GOT3 (cell line): Measurements from ENCODE around the gene TOR2A.

Experiments
- DNase-seq: peaks from one replicate; lab custom pipeline; 2025; ENCODE audit warnings: mixed read lengths; lab: John Stamatoyannopoulos, UW

The TOR2A gene

DNA sequence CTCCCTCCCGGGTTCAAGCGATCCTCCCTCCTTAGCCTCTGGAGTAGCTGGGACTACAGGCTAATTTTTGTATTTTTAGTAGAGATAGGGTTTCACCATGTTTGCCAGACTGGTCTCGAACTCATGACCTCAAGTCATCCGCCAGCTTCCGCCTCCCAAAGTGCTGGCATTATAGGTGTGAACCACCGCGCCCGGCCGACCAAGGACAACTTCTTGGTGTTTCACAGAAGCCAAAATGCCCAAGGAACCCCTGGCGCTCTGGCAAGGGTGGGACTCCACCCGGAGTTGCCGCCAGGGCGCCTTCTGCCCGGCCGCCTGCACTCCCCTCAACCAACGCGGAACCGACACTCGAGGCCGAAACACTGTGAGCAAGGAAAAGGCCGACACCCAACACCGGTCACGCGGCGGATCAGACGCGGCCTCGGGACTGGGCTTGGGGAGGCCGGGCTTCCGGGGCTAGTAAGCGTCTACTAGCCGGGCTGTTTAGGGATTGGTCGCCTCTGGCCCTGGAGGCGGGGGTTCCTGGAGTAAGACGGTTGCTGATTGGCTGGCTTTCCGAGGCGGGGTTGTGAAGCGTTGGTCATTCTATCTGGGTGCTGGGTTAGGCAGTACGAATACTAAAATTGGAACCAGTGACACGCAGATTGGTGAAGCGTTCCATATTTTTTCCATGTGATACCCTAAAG lies 36.0 kb downstream of the TOR2A start:
- no peak for DNase-seq

DNA sequence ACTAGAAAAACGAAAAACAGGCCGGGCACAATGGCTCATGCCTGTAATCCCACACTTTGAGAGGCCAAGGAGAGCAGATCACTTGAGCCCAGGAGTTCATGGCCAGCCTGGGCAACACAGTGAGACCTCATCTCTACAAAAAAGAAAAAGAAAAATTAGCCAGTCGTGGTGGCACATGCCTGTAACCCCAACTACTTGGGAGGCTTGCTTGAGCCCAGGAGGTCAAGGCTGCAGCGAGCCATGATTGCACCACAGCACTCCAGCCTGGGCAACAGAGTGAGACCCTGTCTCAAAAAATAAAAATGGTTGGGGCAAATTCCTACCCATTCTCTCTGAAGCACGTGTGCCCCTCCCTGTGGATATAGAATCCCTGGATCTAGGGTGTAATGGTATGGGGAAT lies 36.7 kb downstream of the TOR2A start:
- DNase-seq: no peak

DNA sequence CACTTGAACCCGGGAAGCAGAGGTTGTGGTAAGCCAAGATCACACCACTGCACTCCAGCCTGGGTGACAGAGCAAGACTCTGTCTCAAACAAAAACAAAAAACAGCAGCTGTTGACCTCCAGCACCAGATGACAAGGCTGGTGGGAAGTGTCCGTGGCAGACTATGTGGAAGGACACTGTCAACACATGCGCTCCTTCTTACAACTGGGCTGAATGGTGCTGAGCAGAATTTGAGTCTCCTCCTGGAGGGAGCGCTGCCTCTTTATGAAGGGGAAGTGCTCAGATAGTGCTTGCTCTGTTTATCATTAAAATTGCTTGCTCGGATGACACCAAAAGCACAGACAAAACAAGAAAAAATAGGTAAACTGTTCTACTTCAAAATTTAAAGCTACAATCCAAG lies 37.5 kb downstream of the TOR2A start:
- no peak for DNase-seq

DNA sequence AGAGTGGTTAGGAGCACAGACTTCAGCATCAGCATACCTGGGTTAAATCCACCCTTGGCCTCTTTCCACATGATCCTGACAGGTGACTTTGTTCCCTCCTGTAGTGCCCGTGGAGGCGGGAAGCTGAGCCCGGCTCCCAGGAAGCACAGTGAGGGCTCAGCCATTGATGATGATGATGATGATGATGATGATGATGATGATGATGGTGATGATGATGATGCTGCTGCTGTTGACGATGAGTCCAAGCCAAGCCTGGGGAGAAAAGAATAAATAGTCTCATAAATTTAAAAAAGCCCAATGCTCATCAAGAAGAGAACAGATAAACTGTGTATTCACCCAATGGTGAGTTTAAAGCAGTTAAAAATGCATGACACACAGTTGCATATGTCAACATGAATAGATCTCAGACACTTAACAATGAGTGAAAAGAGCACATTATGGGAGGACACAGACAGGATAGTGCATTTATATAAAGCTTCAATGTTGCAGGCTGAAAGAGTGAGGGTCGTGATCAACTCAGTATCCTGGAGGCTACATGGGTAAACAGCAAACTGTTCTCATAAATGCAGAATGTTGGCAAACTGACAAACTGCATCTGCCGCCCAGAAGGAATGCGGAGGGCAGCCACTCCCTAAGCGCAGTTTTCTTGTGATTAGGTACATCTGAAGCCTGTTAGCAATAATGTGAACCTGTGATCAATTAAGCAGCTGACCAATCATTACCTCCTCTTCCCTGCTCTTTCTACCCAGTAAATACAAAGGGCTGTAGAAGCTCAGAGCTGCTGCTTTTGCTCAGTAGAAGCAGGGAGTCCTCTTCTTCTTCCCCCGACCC lies 40.0 kb downstream of the TOR2A start:
- DNase-seq: no peak

DNA sequence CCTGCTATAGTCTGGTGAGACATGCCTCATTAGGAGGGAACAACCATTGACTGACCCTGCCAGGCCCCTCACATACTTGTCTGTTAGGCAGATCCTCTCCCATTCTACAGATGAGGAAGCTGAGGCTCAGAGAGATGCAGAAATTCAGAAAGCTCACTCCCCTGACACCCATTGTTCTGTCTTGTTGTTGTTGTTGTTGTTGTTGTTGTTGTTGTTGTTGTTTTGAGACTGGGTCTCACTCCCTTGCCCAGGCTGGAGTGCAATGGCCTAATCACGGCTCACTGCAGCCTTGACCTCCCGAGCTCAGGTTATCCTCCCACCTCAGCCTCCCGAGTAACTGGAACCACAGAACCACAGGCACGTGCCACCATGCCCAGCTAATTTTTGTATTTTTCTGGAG lies 41.4 kb downstream of the TOR2A start:
- no peak for DNase-seq

DNA sequence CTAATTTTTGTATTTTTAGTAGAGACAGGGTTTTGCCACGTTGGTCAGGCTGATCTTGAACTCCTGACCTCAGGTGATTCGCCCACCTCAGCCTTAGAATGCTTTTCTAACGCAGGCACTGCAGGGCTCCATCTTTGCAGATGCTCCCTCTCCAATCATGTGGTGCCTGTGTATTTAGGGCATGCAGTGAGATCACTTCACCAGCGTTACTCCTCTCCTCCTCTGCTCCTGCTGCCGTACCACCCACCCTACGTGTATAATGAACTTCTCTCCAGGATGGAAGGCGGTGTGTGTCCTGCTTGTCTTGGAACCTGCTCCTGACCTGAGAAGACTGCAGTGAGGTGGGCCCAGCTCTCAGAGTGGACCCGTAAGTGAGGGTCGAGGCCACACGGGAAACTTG lies 42.0 kb downstream of the TOR2A start:
- no peak for DNase-seq

DNA sequence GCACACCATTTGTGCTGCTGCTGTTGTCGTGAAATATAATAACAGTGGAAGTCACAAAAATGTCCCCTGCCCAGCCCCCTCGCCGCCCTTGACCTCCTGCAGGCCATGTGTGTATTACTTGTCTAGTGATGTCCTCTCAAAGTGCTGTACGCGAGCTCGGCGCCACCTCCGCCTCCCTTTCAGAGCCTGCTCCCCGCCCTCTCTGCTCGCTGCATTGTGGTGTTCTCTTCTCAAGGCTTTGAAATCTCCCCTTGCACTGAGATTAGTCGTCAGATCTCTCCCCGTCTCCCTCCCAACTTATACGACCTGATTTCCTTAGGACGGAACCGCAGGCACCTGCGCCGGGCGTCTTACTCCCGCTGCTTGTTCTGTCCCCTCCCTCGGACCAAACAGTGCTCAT lies 43.0 kb downstream of the TOR2A start:
- DNase-seq: no peak

DNA sequence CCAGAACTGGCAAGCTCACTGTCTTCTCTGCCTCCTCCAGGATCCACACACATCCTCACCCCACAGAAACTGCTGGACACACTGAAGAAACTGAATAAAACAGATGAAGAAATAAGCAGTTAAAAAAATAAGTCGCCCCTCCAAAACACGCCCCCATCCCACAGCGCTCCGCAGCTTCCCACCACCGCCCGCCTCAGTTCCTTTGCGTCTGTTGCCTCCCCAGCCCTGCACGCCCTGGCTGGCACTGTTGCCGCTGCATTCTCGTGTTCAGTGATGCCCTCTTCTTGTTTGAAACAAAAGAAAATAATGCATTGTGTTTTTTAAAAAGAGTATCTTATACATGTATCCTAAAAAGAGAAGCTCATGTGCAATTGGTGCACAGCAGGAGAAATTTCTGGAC lies 44.4 kb downstream of the TOR2A start:
- DNase-seq: no peak

DNA sequence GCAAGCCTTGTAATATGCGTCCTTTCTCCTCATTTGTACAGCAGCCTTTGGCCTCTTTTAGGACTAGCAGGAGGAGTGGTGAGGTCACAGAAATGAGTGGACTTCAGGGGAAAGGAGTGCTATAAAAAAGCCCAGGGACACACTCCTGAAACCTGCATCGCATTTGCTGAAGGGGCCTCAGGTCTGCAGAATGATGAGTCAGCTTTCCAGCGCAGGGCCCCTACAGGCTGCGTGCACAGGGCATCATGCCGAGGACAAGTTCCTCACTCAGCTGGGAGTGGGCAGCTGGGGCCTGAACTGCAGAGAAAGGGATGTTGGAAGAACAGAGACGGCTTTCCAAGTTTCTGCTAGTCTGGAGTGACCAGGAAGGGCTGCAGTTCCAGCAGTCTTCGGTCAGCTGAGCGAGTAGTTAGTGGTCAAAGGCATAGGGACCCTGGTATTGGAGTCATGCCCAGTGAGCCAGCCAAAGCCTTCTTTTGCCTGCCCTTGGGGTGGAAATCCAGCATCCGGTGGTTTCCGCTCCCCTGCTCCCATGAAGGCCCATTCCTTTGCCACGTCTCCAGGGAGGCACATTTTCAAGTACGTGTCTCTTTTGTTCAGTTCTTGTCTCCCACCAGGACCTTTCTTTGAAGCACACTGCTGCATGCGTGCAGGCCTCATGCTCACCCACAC lies 45.6 kb downstream of the TOR2A start:
- DNase-seq: no peak

DNA sequence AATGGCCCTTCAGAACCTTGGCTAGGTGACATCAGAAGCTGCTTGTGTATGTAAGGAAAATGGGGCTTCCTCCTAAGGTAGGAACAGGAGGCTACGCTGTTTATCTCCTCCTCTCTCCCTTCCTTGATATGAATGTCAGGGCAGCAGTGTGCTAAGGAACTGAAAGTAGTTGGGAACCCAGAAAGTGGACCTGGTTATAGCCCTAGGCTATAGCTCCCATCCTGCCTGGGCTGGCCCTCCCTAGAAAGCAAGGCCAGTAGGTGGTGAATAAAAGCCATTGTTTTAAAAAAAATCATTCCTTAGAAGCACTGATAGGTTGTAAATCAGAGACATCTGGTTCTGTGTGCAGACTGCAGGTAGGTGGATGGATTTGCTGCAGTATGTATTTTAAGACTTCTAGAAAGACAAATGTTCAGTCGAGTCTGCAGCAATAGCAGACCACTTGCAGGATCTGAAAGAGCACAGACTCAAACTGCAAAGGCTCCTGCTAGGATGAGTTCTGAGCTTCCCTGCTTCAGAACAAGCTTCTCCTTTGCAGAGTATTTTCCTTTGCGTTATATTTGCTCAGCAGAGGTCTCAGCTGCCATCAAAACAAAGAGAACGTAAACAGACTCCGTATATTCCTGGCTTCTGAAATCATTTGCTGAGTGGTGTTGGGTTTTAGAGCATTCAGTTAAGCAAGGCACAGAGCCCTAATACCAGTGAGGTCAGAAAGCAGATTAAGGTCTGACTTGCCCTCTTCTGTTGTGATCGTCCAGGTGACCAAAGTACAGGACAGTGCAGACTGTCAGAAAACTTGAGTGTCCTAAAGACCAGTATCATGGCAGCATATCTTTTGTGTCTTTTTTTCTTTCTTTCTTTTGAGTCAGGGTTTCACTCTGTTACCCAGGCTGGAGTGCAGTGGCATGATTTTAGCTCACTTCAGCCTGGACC lies 48.4 kb downstream of the TOR2A start:
- no peak for DNase-seq

DNA sequence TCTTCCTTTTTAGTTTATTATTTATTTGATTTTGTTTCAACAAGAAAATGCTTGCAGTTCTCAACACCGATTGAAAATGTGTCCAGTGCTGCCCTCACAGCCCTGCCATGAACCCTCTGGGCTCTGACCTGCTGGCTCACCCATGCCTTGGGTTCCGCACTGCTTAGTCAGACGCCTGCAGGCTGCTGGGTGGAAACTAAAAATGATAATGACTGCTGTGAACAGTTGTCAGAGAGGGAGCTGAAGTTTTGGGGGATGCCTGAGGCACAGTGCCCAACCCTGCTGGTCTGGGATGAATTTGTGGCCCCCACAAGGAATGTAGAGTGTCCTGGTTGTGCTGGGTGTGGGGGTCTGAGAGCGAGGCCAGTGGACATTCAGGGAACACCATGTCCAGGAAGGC lies 50.5 kb downstream of the TOR2A start:
- no peak for DNase-seq

DNA sequence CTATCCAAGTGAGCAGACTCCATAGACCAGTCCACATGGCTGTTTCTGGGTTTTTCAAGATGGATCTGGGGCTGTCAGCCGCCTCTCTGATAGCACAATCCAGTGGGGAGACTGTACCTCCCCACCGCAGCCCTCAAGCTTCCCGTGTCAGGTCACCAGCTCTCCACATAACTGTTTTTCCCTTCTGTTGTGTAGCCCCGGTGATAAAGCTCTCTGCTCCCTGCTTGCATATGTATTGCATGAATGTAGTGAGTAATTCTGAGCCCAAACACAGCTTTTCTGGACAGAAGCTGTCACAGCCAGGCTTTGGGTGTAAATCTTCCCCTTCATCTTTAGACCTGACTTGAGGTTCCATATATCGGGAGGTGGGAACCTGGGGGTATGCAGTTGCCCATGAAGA lies 51.4 kb downstream of the TOR2A start:
- DNase-seq: no peak

DNA sequence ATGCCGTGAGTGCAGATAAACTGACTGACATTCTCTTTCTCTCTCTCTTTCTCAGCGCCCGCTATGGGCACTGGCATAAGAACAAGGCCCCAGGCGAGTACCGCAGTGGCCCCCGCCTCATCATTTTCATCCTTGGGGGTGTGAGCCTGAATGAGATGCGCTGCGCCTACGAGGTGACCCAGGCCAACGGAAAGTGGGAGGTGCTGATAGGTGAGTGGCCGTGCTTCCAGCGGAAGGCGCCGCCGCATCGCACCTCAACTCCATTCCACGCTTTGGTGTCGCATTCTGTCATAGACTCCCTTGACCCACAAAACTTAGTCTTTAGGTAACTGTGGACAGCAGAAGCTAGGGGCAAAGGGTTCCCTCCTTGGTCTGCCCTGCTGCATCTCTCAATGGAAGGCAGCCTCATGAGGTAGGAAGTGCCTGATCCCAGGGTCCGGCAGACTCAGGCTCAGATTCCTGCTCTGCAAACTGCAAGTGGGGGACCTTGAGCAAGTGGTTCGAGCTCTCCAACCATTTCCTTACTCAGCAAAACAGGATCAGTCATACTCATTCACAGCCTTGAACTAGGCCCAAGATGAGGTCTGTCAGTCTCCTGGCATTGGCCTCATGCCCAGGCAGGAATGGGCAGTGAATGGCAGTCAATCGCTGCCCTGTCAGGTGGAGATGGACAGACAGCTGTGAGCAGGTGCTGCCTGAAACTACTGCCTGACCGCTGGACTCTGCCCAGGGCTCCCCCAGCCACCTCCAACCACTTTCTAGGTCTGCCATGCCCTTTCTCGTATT lies 52.5 kb downstream of the TOR2A start:
- DNase-seq: no peak
